Measurements from ENCODE around the gene MRPL17.

DNA sequence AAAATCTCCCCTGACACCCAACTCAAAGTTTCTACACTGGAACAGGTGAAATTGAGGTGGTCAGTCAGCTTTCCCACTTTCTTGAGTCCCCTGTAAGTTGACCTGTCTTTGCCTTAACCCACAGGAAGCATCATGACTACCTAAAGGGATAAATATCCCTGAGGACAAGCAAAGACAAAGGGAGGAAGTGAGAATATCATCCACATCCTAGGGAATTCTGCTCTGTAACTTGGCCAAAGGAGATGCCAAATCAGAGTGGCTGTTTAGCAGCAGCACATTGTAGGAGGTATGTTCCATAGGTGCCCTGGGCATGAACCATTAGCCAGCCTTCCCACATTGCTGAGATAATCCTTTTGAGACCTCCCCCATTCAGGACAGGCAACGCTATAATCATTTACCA is 40.9 kb upstream of the MRPL17 start:
- TF ChIP-seq, protein P1, sequence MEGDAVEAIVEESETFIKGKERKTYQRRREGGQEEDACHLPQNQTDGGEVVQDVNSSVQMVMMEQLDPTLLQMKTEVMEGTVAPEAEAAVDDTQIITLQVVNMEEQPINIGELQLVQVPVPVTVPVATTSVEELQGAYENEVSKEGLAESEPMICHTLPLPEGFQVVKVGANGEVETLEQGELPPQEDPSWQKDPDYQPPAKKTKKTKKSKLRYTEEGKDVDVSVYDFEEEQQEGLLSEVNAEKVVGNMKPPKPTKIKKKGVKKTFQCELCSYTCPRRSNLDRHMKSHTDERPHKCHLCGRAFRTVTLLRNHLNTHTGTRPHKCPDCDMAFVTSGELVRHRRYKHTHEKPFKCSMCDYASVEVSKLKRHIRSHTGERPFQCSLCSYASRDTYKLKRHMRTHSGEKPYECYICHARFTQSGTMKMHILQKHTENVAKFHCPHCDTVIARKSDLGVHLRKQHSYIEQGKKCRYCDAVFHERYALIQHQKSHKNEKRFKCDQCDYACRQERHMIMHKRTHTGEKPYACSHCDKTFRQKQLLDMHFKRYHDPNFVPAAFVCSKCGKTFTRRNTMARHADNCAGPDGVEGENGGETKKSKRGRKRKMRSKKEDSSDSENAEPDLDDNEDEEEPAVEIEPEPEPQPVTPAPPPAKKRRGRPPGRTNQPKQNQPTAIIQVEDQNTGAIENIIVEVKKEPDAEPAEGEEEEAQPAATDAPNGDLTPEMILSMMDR (IDR thresholded peaks at IDR 0.05) = no peak
- no peak for TF ChIP-seq POLR2A (IDR thresholded peaks at IDR 0.05)

All from testis (tissue), 2 donors.